IPS-11a (cell line): Measurements from ENCODE around the gene ANXA11.
"Not testable (repeated sequence)": the region's sequence is repeated elsewhere in the genome, so short reads cannot be mapped to it uniquely, and the experiment has no call there.

Experiments
- H3K4me3 ChIP-seq: one replicate; pipeline ENCODE4 v1.5.1; 2013; ENCODE audit warnings: low read depth, low read length, control low read depth

ANXA11 gene

GRCh38 chr10:80149123-80149522 is 56.2 kb downstream of the ANXA11 start:
- no peak overlapping the region for H3K4me3 ChIP-seq

GRCh38 chr10:80148166-80148805 is 57.1 kb downstream of the ANXA11 start:
- H3K4me3 ChIP-seq = no peak overlapping the region

GRCh38 chr10:80146918-80147317 is 58.4 kb downstream of the ANXA11 start:
- no peak overlapping the region for H3K4me3 ChIP-seq

- not testable (repeated sequence) for H3K4me3 ChIP-seq
Observed at GRCh38 chr10:80145406-80146308, 59.7 kb downstream of the ANXA11 start.

GRCh38 chr10:80144696-80145131 is 60.6 kb downstream of the ANXA11 start:
- H3K4me3 ChIP-seq = no peak overlapping the region

- no peak overlapping the region for H3K4me3 ChIP-seq
Observed at GRCh38 chr10:80144067-80144695, 61.2 kb downstream of the ANXA11 start.

GRCh38 chr10:80141696-80142460 is 63.5 kb downstream of the ANXA11 start:
- no peak overlapping the region for H3K4me3 ChIP-seq

GRCh38 chr10:80140251-80140650 is 65.1 kb downstream of the ANXA11 start:
- no peak overlapping the region for H3K4me3 ChIP-seq

GRCh38 chr10:80139265-80139664 is 66.1 kb downstream of the ANXA11 start:
- no peak overlapping the region for H3K4me3 ChIP-seq

GRCh38 chr10:80137920-80138319 is 67.4 kb downstream of the ANXA11 start:
- no peak overlapping the region for H3K4me3 ChIP-seq

- no peak overlapping the region for H3K4me3 ChIP-seq
Observed at GRCh38 chr10:80137031-80137862, 68.1 kb downstream of the ANXA11 start.

- H3K4me3 ChIP-seq = no peak overlapping the region
Observed at GRCh38 chr10:80136134-80136571, 69.2 kb downstream of the ANXA11 start.

GRCh38 chr10:80133687-80134086 is 71.7 kb downstream of the ANXA11 start:
- not testable (repeated sequence) for H3K4me3 ChIP-seq

GRCh38 chr10:80133206-80133605 is 72.1 kb downstream of the ANXA11 start:
- no peak overlapping the region for H3K4me3 ChIP-seq

- H3K4me3 ChIP-seq = peak within 1 kb of the TSS; percentile 43
Observed at GRCh38 chr10:80132299-80133139, 72.8 kb downstream of the ANXA11 start, which contains the start of gene PLAC9. PLAC9 (plus strand) TSS chr10:80132730; CDS start chr10:80132763, 33 bp downstream.

- no peak overlapping the region for H3K4me3 ChIP-seq
Observed at GRCh38 chr10:80131499-80131901, 73.8 kb downstream of the ANXA11 start.

GRCh38 chr10:80126876-80127275 is 78.5 kb downstream of the ANXA11 start:
- H3K4me3 ChIP-seq = no peak overlapping the region

GRCh38 chr10:80122746-80123145 is 82.6 kb downstream of the ANXA11 start:
- H3K4me3 ChIP-seq = no peak overlapping the region

- H3K4me3 ChIP-seq = no peak overlapping the region
Observed at GRCh38 chr10:80122110-80122710, 83.1 kb downstream of the ANXA11 start.
